ENCODE data around the gene ITPKA.

ITPKA gene

DNA sequence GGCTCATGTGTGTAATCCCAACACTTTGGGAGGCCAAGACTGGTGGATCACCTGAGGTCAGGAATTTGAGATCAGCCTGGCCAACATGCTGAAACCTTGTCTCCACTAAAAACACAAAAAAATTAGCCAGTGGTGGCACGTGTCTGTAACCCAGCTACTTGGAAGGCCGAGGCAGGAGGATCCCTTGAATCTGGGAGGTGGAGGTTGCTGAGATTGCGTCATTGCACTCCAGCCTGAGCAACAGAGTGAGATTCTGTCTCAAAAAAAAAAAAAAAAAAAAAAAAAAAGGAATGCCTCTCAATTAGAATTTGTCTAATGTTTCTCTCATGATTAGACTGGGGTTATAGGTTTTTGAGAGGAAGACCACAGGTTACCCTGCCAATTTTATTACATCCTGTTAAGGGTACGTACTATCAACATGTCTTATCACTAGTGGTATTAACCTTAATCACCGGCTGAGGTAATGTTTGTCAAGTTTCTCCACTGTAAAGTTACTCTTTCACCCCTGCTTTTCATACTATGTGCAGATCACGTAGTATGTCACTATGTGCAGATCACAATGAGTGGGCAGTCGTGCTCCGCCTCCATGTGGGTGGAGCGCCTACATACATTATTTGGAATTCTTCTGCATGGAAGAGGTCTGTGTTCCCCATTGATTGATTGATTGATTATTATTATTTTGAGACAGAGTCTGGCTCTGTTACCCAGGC, 56.5 kb downstream of the ITPKA start:
- no peak for DNase-seq (ENCODE audit: low read depth, low spot score)
- H3K27ac ChIP-seq, result no peak overlapping the region
